Fibroblast of peridontal ligament (primary cell): ENCODE results near the gene SHISA3.

Source experiments
- DNase-seq: peaks from one replicate; pipeline ENCODE4 v3.0.0-alpha.2; 2010; ENCODE audit errors: extremely low read depth

The SHISA3 gene

DNA sequence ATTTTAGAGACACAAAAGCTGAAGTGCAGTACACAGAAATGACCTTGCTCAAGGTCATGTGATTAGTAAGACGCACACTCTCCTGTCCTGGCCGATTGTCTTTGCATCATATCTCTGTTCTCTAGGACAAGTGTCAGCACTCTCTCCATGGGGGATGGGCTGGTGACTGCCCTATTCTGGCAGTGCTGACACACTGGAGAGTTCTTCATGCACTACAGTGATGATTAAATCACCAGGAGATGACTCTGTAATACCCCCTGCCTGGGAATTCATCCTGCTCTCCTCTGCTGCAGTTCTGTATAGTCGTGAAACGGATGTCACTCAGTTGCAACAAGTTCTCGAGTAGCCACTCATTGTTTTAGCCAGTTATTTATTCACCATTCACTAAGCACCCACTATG is 5.3 kb upstream of the SHISA3 start:
- DNase-seq, result no peak

GRCh38 chr4:42392436-42392835 is 4.9 kb upstream of the SHISA3 start:
- no peak for DNase-seq

DNA sequence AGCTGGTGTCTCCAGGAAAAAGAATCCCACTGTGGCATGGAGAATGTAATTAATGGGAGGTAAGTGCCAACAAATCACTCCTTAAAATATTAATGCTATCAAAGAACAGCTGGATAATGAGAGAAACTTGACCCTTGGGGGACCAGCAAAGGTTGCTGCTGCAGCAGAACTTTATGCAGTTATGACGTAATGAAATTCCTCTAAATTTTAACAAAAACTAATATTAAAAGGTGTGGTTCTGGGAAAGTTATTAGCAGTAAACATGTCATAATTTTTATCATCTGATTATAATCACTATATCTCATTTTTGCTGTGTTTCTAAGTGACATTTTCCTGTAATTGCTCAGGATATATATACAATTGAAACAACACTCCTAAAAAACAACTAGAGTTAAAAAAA is 1.7 kb upstream of the SHISA3 start:
- DNase-seq, result no peak

DNA sequence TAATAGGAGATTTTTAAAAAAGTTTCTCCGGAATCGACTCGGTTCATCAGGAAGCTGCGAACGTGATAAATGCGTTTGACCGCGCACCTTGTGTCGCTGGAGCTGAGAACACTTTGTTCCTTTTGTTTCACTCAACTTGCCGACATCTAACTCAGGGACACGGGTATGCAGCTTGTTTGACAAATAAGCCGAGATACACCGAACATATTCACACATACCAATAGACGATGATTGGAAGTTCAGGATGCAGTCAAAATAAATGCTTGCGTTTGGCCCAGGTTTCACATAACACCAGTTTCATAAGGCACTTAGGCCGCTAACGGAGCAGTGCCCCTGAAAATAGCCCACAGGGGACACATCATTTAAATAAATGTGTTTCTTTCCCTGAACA is 932 bp upstream of the SHISA3 start:
- no peak for DNase-seq

DNA sequence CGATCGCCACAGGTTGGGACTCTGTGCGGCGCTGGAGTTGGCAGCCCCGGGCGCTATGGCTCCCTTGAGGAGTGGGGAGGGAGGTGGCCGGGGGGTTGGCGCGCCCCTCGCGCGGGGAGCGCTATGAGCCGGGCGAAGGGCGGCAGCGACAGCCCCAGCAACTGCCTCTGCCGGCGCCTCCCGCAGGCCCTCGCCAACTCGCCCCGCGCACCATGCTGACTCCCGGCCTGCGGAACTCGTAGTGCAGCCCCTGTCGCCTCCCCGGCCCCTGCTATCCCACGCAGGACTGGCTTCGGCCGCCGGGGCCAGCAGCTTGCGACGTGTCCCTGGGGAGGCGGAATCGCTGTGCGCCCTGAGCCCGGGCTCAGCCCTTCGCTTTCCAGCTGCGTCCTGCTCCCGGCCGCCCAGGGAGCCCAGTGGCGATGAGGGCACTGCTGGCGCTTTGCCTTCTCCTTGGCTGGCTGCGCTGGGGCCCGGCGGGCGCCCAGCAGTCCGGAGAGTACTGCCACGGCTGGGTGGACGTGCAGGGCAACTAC is 415 bp downstream of the SHISA3 start:
- DNase-seq, result no peak

- DNase-seq, result no peak
Observed at GRCh38 chr4:42398171-42398870, 1.0 kb downstream of the SHISA3 start.

DNA sequence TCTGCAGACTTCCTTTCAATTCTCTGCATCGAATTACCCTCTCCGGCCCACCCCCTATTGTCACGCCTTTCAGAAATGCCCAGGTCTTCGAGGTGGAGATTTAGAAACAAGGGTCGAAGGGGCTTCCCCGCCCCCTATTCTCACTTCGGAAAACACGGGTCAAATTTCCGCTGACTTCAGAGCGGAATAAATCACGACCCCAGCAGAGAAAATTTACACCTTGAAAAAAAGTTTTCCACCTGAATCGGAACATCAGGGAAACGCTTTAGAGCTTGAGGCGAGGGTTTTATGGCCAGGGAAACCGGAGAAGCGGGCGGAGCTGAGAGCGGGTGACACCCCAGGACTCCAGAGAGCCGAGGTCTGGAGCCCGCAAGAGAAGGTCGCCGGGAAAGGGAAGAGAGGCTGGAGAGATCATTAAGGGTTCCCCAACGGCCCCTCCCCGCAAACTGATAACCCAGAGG is 1.6 kb downstream of the SHISA3 start:
- no peak for DNase-seq

DNA sequence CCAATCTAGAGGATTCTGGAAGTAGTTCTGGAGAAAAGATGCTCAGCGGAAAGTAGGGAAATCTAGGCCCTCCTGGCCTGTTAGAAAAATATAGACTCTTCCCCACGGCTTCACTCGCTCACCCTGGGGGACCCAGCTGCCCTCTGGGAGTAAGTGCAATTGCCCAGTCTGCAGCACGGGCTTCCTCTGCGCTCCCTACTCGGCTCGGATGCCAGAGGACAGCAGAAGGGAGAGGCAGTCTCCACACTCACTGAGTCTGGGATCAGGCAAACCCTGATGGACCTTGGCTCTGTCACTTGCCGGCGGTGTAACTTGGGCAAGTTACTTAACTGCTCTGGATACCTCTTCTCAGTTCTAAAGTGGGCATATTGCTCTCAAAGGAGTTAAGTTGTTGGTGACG is 2.1 kb downstream of the SHISA3 start:
- DNase-seq, result no peak

- DNase-seq, result no peak
Observed at GRCh38 chr4:42401171-42401570, 3.9 kb downstream of the SHISA3 start.

DNA sequence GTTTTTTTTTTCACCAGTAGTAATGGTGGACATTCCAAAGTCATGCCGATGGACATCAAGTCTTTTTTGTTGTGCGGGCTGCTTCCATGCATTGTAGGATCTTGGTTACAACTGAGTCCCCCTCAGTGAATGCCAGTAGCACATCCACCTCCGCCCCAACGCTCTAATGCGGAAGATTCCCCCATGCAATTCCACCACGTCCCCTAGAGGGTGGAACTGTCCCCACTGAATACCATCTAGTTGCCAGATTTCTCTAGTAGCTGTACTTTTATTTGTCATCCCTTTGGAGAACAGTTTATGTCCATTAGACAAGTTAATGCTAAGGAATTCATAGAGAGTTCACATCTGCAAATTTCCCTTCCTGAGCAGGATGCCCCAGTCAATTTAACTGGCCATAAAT is 6.7 kb downstream of the SHISA3 start:
- DNase-seq, result no peak

DNA sequence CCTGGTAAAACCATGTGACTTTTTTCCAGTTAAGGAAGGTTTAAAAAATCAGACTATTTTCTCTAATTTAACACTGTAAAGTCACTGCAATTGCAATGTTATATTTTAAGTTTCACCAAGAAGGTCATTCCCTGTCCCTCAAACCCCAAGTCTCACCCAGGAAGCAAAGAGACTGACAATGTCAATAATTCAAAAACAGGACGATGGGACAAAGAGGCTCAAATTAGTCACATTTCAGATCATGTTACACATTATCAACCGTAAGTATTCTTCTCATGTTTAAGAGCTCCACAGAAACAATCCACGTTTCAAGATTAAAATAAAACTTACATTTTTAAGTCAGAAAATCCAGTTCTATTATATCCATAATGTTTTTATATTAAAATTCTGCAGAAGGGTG is 13.2 kb downstream of the SHISA3 start:
- DNase-seq, result no peak

GRCh38 chr4:42411803-42412202 is 14.5 kb downstream of the SHISA3 start:
- peak; percentile 35 for DNase-seq

GRCh38 chr4:42412251-42412650 is 15.0 kb downstream of the SHISA3 start:
- DNase-seq, result peak; percentile 89

- no peak for DNase-seq
Observed at GRCh38 chr4:42415281-42415680, 18.0 kb downstream of the SHISA3 start.

DNA sequence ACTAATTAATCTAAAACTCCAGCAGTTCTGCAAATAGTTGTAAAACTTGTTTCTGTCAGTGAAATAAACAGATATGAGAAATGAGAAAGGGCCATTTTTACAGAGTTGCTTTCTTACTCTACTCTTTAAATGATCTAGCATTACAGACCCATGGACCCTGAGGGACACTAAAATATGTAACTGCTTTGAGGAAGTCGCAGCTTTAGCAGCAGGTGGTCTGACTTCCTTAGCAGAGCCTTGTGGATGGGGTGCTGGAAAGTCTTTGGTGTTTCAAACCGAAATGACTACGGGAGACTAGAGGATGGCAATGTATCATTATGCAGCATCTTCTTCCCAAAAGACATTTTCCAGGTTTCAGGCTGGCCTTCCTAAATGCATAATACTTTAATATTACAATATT is 18.7 kb downstream of the SHISA3 start:
- DNase-seq, result no peak

DNA sequence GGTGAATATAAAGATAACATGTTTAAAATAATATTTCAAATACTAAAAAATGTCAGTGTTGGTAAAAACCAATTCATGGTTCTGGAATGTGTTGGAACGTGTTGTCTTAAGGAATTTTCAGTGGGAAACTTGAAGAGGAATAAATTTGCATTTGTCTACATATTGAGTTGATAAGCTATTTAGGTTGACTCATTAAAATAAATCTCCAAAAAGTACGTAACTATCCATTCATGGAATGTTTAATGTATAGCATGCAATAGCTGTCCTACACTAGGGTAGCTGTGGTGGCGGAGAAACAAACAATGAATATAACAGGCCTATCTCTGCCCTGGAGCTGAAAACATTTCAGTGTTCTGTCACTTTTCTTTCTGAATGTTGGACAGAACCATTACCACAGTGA is 20.3 kb downstream of the SHISA3 start:
- no peak for DNase-seq

DNA sequence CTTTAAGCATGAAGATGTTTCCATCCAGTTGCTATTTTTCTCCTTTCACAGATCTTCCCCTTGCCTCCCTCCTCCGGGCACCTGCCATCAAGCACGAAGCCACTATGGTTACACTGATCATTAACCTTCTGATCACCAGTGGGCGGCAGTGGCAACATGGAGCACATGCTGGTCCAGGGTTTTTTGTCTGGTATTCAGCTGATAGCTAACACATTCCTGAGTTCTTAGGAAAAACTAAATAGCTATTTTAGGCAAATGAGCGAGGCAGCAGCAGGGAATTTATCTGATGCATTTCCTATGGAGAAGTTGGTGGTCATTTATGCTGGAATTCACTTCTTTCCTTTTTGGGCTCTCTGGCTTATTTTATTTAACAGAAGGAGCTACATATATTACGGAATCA is 22.9 kb downstream of the SHISA3 start:
- no peak for DNase-seq

GRCh38 chr4:42425146-42426065 is 28.1 kb downstream of the SHISA3 start:
- DNase-seq, result no peak

- DNase-seq, result no peak
Observed at GRCh38 chr4:42428036-42428435, 30.7 kb downstream of the SHISA3 start.

DNA sequence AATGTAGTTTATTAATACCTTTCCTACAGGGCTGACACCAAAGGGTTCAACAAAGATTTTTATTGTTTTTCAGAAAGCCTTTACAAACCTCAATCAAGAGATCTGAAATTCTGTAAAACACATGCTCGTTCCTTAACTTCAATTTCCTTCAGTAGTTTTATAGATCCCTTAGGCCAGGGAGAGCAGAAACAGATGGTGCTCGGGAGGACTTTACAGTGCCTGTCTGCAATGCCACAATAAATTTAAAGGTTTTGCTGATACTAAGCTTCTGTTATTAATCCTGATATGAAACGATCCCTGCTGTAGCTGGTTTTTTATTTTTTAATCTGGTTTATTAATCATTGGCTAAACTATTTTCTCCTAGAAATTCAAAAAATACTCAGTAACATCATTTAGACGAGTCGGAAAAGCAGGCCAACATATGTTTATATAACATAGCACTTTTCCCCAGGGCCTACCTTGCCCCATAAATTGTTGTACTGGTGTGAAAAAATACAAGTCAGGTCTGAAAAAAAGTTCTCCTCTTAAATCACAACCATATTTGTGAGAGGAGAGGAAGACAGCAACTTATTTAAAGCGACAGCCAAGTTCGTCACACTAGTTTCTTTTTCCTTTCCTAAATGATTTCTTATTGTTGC is 39.8 kb downstream of the SHISA3 start:
- DNase-seq, result no peak

GRCh38 chr4:42440083-42440482 is 42.8 kb downstream of the SHISA3 start:
- no peak for DNase-seq

DNA sequence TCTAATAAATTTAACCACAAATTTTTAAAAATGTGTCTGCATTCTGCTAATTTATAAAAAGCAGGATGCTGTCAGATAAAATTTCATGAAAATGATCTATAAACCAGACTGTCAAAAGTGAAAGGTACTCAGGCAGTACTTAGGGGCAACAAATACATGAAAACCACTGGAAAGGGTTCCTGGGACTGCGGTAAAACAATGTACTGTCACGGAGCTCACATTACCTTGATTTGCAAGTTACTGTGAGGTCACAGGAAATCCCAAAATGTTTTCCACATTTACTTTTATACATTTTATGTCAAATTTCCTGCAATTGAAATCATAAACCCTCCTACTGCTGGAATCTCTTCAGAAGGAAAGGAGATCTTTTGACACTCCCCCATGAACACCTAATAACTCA is 45.3 kb downstream of the SHISA3 start:
- DNase-seq, result no peak
